NCI-H774 (cell line): Measurements from ENCODE around the gene DYSF.

Source experiments
- DNase-seq: peaks from one replicate; lab custom pipeline; 2025; lab: John Stamatoyannopoulos, UW

DYSF gene

GRCh38 chr2:71456617-71457016, 3.3 kb downstream of the DYSF start:
- DNase-seq = no peak

- DNase-seq = no peak
Measured at GRCh38 chr2:71457123-71457915, 4.0 kb downstream of the DYSF start.

GRCh38 chr2:71457923-71458322, 4.6 kb downstream of the DYSF start:
- DNase-seq = no peak

GRCh38 chr2:71458413-71459083, 5.2 kb downstream of the DYSF start:
- DNase-seq = no peak

- no peak for DNase-seq
Measured at GRCh38 chr2:71459084-71459431, 5.7 kb downstream of the DYSF start.

- no peak for DNase-seq
Measured at GRCh38 chr2:71460056-71460455, 6.7 kb downstream of the DYSF start.

GRCh38 chr2:71460595-71461303, 7.4 kb downstream of the DYSF start:
- DNase-seq = no peak

- no peak for DNase-seq
Measured at GRCh38 chr2:71461304-71461671, 7.9 kb downstream of the DYSF start.

- DNase-seq = no peak
Measured at GRCh38 chr2:71462056-71462605, 8.8 kb downstream of the DYSF start.

- no peak for DNase-seq
Measured at GRCh38 chr2:71462641-71463341, 9.4 kb downstream of the DYSF start.

GRCh38 chr2:71463342-71463654, 9.9 kb downstream of the DYSF start:
- DNase-seq = no peak

- DNase-seq = no peak
Measured at GRCh38 chr2:71464389-71464788, 11.0 kb downstream of the DYSF start.

GRCh38 chr2:71465356-71465755, 12.0 kb downstream of the DYSF start:
- no peak for DNase-seq

GRCh38 chr2:71465961-71466300, 12.6 kb downstream of the DYSF start:
- no peak for DNase-seq

GRCh38 chr2:71466301-71467179, 13.2 kb downstream of the DYSF start:
- no peak for DNase-seq

- DNase-seq = no peak
Measured at GRCh38 chr2:71467180-71467815, 13.9 kb downstream of the DYSF start.

- DNase-seq = no peak
Measured at GRCh38 chr2:71468279-71469015, 15.1 kb downstream of the DYSF start.

- no peak for DNase-seq
Measured at GRCh38 chr2:71469403-71470398, 16.3 kb downstream of the DYSF start.

GRCh38 chr2:71471276-71471675, 17.9 kb downstream of the DYSF start:
- DNase-seq = no peak
